Cardiac fibroblast (primary cell): ENCODE data around the gene CRADD.

Experiments used
- DNase-seq, 2 donors: peaks; one replicate each; pipeline versions ENCODE4 v3.0.0 to v3.0.0-alpha.2; 2010; ENCODE audit warnings: low read depth in 2 of 2
- H3K4me3 ChIP-seq, 2 donors: replicated peaks in 1 of 2; 1 replicate in 1 of 2; 2 replicates in 1 of 2; pipeline ENCODE4 v1.5.1; 2011; ENCODE audit warnings: low read depth in 2 of 2, low read length in 2 of 2, mild to moderate bottlenecking in 2 of 2, moderate library complexity in 1 of 2
- CTCF ChIP-seq: IDR thresholded peaks from one replicate; pipeline ENCODE4 v1.5.1; 2011; ENCODE audit warnings: low read depth, mild to moderate bottlenecking, low read length, inconsistent platforms

CRADD gene

GRCh38 chr12:93759512-93760081 lies 82.4 kb downstream of the CRADD start:
- H3K4me3 ChIP-seq = no peak overlapping the region
- no peak for TF ChIP-seq CTCF

GRCh38 chr12:93760275-93760875 lies 83.2 kb downstream of the CRADD start:
- TF ChIP-seq CTCF = no peak
- DNase-seq = no peak
- H3K4me3 ChIP-seq = no peak overlapping the region

More at GRCh38 chr12:93759512-93760081, 82.4 kb downstream of the CRADD start:
- DNase-seq = peak in 1 of 2 donors; percentile 15

GRCh38 chr12:93762059-93762719 lies 85.0 kb downstream of the CRADD start:
- no peak for TF ChIP-seq CTCF
- no peak overlapping the region for H3K4me3 ChIP-seq
- peak; percentile 46 to 76 for DNase-seq

- DNase-seq = no peak
- TF ChIP-seq CTCF = no peak
- no peak overlapping the region for H3K4me3 ChIP-seq
These were observed 85.9 kb downstream of the CRADD start for GRCh38 chr12:93762912-93763553.

GRCh38 chr12:93763746-93764147 lies 86.6 kb downstream of the CRADD start:
- no peak overlapping the region for H3K4me3 ChIP-seq

GRCh38 chr12:93766371-93766770 lies 89.2 kb downstream of the CRADD start:
- no peak for DNase-seq
- H3K4me3 ChIP-seq = no peak overlapping the region
- TF ChIP-seq CTCF = no peak

More at GRCh38 chr12:93763746-93764147, 86.6 kb downstream of the CRADD start:
- DNase-seq = no peak
- TF ChIP-seq CTCF = no peak
